D721Med (cell line): ENCODE data around the gene RPL4.
A peak's percentile ranks its signal among the peaks of the same experiment; 100 is the strongest.
"Not testable (repeated sequence)": the region's sequence is repeated elsewhere in the genome, so short reads cannot be mapped to it uniquely, and the experiment has no call there.

Experiments
- DNase-seq: peaks from one replicate; pipeline ENCODE4 v3.0.0; 2011; ENCODE audit warnings: low spot score; ENCODE audit not compliant: insufficient read length
- FAIRE-seq: peaks from 2 replicates; lab custom pipeline; 2011; peaks lifted over from hg19 to GRCh38; lab: Jason Lieb, UNC
- TF ChIP-seq, protein P1 (sequence below): IDR thresholded peaks from 2 replicates; pipeline ENCODE4 v1.5.1; 2012; ENCODE audit warnings: mild to moderate bottlenecking, control low read depth; ENCODE audit not compliant: insufficient read depth; ENCODE audit errors: missing control alignments

The RPL4 gene

DNA sequence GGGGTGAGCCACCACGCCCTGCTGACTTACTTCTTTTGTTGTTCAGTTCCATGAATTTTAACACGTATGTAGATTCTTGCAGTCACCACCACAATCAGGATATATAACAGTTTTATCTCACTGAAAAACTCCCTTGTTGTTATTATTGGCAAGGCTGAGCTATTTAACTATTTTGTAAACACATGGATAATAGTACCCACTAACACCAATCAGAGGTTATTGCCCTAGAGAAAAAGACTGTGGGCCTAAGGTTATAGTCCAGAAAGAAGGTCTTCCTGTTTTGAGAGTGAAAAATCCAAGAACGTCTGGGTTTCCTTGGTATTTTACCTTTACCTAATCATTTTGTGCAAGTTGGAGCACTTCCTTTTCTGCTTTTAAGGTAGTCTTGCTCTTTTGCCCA lies 9.9 kb upstream of the RPL4 start:
- FAIRE-seq, result no peak
- TF ChIP-seq, protein P1, sequence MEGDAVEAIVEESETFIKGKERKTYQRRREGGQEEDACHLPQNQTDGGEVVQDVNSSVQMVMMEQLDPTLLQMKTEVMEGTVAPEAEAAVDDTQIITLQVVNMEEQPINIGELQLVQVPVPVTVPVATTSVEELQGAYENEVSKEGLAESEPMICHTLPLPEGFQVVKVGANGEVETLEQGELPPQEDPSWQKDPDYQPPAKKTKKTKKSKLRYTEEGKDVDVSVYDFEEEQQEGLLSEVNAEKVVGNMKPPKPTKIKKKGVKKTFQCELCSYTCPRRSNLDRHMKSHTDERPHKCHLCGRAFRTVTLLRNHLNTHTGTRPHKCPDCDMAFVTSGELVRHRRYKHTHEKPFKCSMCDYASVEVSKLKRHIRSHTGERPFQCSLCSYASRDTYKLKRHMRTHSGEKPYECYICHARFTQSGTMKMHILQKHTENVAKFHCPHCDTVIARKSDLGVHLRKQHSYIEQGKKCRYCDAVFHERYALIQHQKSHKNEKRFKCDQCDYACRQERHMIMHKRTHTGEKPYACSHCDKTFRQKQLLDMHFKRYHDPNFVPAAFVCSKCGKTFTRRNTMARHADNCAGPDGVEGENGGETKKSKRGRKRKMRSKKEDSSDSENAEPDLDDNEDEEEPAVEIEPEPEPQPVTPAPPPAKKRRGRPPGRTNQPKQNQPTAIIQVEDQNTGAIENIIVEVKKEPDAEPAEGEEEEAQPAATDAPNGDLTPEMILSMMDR, result no peak
- DNase-seq, result no peak

DNA sequence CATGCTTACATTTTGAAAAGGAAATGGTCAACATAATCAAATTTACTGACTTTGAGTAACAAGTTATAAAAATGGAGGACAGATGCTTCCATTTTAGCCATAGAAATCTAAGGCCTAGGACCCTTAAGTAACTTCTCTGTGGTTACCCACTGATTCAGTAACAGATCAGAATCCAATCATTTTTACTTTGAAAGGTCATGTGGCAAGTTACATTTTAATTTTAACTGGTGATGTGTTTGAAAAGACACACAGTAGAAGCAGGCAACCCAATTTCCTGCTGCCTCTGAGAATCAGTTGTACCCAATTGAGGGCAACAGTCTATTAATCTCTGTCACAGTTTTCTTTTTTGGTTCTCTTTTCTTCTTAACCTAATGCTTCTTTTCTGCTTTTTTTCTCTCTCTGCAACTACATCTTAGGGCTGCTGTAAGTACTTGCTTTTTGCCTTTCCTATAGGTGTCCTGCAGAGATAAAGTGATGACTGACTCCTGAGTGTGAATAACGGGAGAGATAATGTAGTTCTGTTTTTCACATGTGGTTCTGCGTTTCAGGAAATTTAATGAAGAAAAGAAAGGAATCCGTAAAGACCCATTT lies 3.7 kb upstream of the RPL4 start:
- no peak for FAIRE-seq
- TF ChIP-seq, protein P1, result no peak
- no peak for DNase-seq

DNA sequence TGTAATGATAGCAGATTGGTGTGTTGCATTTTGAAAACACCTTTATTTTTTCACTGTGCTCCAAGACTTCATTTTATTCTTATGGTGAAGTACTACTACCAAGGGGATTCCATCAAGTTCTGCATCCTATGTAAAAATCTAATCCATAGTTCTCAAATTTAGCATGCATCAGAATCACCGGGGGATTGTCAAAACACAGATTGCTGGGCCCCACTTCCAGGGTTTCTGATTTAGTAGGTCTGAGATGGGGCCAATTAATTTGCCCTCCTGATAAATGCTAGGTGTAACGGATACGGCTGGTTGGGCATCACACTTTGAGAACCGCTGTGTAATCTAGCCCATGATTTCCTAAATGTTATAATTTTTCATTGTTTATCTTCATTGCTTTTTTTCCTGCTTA lies 1.2 kb upstream of the RPL4 start:
- no peak for DNase-seq
- TF ChIP-seq, protein P1, result no peak
- FAIRE-seq, result no peak

DNA sequence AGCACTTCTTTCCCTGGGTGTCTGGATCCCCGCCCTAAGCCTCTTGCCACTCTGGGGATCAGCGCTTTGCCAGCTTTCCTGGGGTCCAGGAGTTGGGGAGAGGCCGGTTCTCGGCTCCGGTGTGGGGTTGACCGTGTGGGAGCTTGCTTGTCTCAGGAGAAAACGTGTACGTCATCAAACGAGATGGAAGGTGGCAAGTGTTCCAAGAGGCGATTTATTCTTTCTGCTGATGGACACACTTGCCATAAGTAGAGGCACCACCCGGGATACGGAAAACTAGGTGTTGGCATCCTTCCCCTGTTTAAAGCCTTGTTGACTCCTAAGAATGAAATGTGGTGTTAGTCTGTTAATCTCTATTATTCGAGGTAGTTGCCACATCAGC lies 766 bp upstream of the RPL4 start:
- FAIRE-seq (no peak), DNase-seq (peak; percentile 38)
- TF ChIP-seq, protein P1, result no peak

DNA sequence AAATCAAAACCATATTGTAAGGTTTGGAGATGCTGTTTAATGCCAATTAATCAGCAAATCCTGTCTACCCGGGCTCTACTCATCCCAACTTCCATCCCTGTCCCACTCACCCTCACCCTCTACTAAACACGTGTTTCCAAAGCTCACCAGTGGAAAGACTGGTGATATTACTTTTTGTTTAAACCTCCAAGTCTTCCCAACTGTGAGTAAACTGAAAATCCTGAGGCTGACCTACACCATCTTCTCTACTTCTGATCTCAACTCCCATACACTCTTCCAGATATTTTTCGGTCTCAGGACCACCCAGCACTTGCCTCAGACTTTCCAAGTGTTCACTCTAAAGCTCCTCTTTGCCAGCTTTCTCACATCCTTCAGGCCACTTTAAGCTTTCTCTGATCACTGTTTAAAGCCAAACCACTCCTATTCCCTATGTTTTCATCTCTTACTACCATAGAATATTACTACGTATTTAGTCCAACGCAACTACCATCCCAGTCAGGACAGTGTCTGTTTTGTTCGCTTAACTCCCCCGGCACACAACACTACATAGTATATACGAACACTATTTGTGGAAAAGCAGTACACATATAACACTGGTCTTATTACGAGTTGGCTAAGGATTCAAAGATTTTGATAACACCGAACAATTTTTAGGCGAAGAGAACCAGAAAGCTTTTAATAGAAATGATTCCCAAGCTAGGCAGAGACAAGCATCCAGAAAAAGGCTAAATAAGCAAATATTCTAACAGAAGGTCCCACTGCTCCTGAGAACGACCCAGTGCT lies 684 bp downstream of the RPL4 start:
- FAIRE-seq, result no peak
- DNase-seq, result no peak
- TF ChIP-seq, protein P1, result no peak

DNA sequence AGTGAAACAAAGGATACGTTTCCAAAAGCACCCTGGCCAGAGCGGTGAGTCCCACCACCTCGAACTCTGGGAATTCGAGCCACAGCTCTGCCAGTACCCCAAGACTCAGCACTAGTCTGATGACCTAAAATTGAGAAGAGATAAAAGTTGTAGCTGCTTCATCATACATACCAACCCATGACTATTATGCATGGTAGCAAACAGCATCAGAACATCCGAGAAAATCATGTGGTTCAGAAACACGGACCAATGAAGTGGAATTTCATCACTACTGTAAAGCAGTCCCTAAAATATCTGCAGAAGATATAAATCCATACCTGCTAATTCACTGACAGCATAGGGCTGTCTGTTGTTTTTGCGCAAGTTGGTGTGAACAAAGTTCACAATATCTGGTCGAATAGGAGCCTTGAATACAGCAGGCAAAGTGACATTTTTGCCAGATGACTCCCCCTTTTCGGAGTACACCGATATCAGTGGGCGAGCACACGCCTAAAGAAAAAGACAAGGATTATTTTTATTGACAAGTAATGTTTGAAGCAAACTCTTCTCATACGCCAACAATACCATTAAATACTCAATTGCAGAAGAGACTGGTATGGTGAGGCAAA lies 1.5 kb downstream of the RPL4 start:
- FAIRE-seq, result not testable (repeated sequence)

DNA sequence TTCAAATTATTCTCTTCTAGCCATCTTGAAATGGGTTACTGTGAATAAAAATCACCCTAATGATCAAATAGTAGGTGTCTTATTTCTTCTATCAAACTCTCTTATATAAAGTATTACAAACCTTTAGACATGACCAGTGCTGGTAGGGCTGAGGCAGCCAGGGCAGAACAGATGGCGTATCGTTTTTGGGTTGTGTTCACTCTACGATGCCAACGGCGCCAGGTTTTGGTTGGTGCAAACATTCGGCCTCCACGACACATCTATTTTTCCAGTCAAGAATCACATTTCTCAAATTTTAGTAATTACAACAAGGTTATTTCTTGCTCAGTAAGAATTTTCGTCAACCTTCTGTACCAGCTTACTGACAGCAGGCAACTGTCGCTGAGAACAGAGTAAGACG lies 2.2 kb downstream of the RPL4 start:
- no peak for FAIRE-seq
- no peak for DNase-seq
- TF ChIP-seq, protein P1, result no peak

More for the DNA sequence above, 1.5 kb downstream of the RPL4 start:
- not testable (repeated sequence) for DNase-seq

DNA sequence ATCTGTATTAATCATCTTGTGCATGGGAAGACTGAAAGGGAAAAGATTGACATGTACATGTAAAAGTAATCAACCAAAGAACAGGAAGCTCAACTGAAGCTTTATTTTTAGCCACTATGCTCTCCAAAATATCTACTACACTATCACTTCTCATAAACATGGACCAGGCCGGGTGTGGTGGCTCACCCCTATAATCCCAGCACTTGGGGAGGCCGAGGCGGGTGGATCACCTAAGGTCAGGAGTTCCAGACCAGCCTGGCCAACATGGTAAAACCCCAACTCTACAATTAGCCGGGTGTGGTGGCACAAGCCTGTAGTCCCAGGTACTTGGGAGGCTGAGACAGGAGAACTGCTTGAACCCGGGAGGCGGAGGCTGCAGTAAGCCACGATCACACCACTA lies 4.3 kb downstream of the RPL4 start:
- not testable (repeated sequence) for DNase-seq, FAIRE-seq
